ENCODE results near the gene NAP1L4.
A peak's percentile ranks its signal among the peaks of the same experiment; 100 is the strongest.

NAP1L4 gene

GRCh38 chr11:2931771-2932738 lies 60.1 kb downstream of the NAP1L4 start:
- H3K27ac ChIP-seq: no peak overlapping the region
- no peak overlapping the region for H3K4me2 ChIP-seq
- H3K9ac ChIP-seq: no peak overlapping the region
- peaks cover 18% of the 10 kb centered on the region for H3K27me3 ChIP-seq (ENCODE audit: insufficient read depth, low read depth)
- no peak for TF ChIP-seq CTCF (conservative IDR thresholded peaks at IDR 0.05; ENCODE audit: low read depth, low read length)
- H3K4me1 ChIP-seq (ENCODE audit: low read depth, poor library complexity, severe bottlenecking): peaks cover 22% of the 10 kb centered on the region
- H4K20me1 ChIP-seq (ENCODE audit: insufficient read depth): no peaks in the 10 kb centered on the region
- H2AFZ ChIP-seq (ENCODE audit: low read depth): no peak overlapping the region
- no peak overlapping the region for H3K4me3 ChIP-seq (IDR thresholded peaks at IDR 0.05; ENCODE audit: insufficient read depth, low read depth, low read length)
- no peaks in the 10 kb centered on the region for H3K79me2 ChIP-seq (ENCODE audit: insufficient read depth, low read depth)
- H3K36me3 ChIP-seq (ENCODE audit: insufficient read depth): no peaks in the 10 kb centered on the region

GRCh38 chr11:2931420-2931746 lies 60.7 kb downstream of the NAP1L4 start:
- H4K20me1 ChIP-seq (ENCODE audit: insufficient read depth): no peaks in the 10 kb centered on the region
- H2AFZ ChIP-seq (ENCODE audit: low read depth): no peak overlapping the region
- no peaks in the 10 kb centered on the region for H3K36me3 ChIP-seq (ENCODE audit: insufficient read depth)
- no peaks in the 10 kb centered on the region for H3K79me2 ChIP-seq (ENCODE audit: insufficient read depth, low read depth)
- TF ChIP-seq CTCF (conservative IDR thresholded peaks at IDR 0.05; ENCODE audit: low read depth, low read length): no peak
- H3K4me2 ChIP-seq: no peak overlapping the region
- no peak overlapping the region for H3K4me3 ChIP-seq (IDR thresholded peaks at IDR 0.05; ENCODE audit: insufficient read depth, low read depth, low read length)
- H3K27me3 ChIP-seq (ENCODE audit: insufficient read depth, low read depth): peaks cover 25% of the 10 kb centered on the region
- H3K9ac ChIP-seq: no peak overlapping the region
- no peak overlapping the region for H3K27ac ChIP-seq
- H3K4me1 ChIP-seq (ENCODE audit: low read depth, poor library complexity, severe bottlenecking): peaks cover 22% of the 10 kb centered on the region

DNA sequence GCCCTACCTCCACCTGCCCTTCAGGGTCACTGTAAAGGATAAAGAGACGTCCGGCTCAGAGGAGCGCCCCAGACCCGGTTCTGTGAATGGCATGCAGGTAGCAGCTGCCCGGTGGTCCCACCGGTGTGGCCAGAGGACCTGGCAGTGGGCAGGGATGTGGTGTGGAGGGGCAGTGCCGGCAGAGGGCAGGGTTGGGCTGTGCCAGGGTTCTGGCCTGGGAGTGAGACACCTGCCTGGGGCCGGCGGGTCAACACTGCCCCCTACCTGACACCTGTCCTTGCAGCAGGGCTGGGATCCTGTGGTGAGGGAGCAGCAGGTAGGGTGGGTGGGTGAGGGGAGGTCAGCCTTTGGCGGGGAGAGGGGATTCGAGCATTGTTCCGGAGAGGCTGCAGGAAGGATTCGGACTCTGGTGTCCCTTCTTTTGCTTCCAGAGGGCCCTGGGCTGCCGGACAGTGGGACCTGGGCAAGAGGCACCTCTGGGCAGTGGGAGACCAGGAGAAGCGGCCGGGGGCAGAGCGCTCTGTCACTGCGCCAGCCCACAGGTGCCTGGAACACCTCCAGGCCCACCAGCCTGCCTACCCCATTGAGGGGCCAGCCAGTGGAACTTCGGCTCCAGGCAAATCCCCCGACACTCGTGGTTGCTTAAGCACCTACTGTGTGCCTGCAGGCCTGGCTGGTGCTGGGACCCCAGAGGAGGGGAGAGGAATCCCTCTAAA lies 61.3 kb downstream of the NAP1L4 start:
- Histone ChIP-seq H3K9ac (peak overlapping the region; percentile 60; the same call in 1 of the 2 replicates), H2AFZ (ENCODE audit: low read depth) (peak overlapping the region; percentile 68), H3K79me2 (ENCODE audit: insufficient read depth, low read depth) (no peaks in the 10 kb centered on the region), H3K27me3 (ENCODE audit: insufficient read depth, low read depth) (peaks cover 26% of the 10 kb centered on the region), H4K20me1 (ENCODE audit: insufficient read depth) (no peaks in the 10 kb centered on the region), H3K4me1 (ENCODE audit: low read depth, poor library complexity, severe bottlenecking) (peaks cover 22% of the 10 kb centered on the region), H3K4me2 (peak overlapping the region; percentile 86), H3K27ac (no peak overlapping the region), H3K36me3 (ENCODE audit: insufficient read depth) (no peaks in the 10 kb centered on the region), H3K4me3 (IDR thresholded peaks at IDR 0.05; ENCODE audit: insufficient read depth, low read depth, low read length) (no peak overlapping the region)
- TF ChIP-seq CTCF (conservative IDR thresholded peaks at IDR 0.05; ENCODE audit: low read depth, low read length): peak; percentile 89

DNA sequence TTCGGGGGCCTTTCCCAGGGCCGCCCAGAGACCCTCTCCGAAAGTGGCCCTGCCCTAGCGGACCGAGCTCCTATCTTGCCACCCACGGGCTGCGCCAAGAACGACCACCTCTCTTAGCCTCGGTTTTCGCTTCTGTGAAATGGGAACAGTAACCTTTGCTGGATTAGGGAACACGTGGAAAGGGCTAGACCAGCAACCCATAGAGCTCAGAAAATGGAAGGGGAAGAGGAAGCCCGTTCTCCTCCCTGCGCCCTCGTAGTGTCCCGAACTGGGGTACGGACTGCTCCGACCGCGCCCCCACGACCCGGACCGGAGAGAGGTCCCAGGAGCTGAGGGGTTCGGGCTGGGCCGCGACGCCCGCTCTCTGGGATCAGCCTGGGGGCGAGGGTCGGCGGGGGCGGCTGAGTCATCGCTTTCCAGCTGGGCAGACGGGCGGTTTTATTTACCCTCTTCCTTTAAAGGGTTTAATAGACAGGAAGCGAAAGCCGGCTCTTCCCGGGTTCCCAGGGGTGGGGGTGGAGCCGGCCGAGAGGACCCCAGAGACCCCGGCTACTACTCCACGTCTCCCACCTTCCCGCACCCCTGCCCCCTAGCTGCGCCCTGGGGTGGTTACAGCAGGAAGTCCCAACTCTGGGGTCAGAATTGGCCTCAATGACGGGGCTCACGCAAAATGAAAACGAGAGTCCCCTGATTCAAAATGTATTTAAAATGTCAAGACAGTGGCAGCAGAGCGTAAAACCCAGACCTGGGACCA lies 62.0 kb downstream of the NAP1L4 start:
- Histone ChIP-seq H3K4me2 (peak overlapping the region; percentile 86), H3K36me3 (ENCODE audit: insufficient read depth) (no peaks in the 10 kb centered on the region), H2AFZ (ENCODE audit: low read depth) (peak overlapping the region; percentile 68), H3K27me3 (ENCODE audit: insufficient read depth, low read depth) (peaks cover 26% of the 10 kb centered on the region), H3K9ac (peak overlapping the region; percentile 60; the same call in 1 of the 2 replicates), H3K79me2 (ENCODE audit: insufficient read depth, low read depth) (no peaks in the 10 kb centered on the region), H3K4me1 (ENCODE audit: low read depth, poor library complexity, severe bottlenecking) (peaks cover 22% of the 10 kb centered on the region), H3K4me3 (IDR thresholded peaks at IDR 0.05; ENCODE audit: insufficient read depth, low read depth, low read length) (no peak overlapping the region), H3K27ac (no peak overlapping the region), H4K20me1 (ENCODE audit: insufficient read depth) (no peaks in the 10 kb centered on the region)
- TF ChIP-seq CTCF (conservative IDR thresholded peaks at IDR 0.05; ENCODE audit: low read depth, low read length): no peak; the same call in 1 of the 2 replicates

Data from KMS-11 (cell line).